GM12872 (cell line): ENCODE data around the gene LARP7.

ENCODE experiments used
- CTCF ChIP-seq: IDR thresholded peaks from 3 replicates; pipeline ENCODE4 v1.5.1; 2011; ENCODE audit warnings: low read depth, mild to moderate bottlenecking, low read length, moderate library complexity; ENCODE audit not compliant: insufficient read depth

The LARP7 gene

GRCh38 chr4:112636688-112637551 lies at the start of gene LARP7, which contains the start of gene ZGRF1:
TSS of gene LARP7 (plus strand) at chr4:112637143. CDS start at chr4:112644670, 7,527 bp downstream.
TSS of gene ZGRF1 (minus strand) at chr4:112636909. CDS start at chr4:112633176, 3,733 bp downstream.
- peak; percentile 77 for TF ChIP-seq CTCF

- TF ChIP-seq CTCF: no peak
Observed at GRCh38 chr4:112589206-112589605, 47.7 kb upstream of the LARP7 start.

DNA sequence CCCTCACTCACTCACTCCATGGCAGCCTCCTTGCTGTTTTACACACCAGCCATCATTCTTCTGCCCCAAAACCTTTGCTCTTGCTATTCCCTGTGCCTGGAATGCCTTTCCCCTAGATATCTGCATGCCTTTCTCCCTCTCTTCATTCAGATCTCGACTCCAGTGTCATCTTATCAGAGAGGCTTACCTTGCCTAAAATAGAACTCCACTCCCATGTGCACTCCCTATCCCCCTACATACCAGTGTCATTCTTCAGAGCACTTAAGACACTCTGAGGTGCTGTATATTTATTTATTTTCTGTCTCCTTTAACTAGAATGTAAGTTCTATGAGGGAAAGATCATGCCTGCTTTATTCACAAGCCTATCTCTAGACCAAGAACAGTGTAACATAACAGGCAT lies 45.4 kb upstream of the LARP7 start:
- no peak for TF ChIP-seq CTCF

DNA sequence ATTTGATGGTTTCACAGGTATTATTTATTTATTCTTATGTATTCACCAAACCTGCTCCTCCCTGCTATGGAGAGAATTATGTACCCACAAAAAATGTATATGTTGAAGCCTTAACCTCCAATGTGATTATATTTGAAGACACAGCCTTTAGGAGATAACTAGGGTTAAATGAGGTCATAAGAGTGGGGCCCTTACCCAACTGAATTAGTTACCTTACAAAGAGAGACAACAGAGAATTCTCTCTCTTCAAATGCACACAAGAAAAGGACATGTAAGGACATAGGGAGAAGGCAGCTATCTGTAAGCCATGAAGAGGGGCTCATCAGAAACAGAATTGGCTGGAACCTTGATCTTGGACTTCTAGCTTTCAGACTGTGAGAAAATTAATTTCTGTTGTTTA lies 44.2 kb upstream of the LARP7 start:
- TF ChIP-seq CTCF: no peak

DNA sequence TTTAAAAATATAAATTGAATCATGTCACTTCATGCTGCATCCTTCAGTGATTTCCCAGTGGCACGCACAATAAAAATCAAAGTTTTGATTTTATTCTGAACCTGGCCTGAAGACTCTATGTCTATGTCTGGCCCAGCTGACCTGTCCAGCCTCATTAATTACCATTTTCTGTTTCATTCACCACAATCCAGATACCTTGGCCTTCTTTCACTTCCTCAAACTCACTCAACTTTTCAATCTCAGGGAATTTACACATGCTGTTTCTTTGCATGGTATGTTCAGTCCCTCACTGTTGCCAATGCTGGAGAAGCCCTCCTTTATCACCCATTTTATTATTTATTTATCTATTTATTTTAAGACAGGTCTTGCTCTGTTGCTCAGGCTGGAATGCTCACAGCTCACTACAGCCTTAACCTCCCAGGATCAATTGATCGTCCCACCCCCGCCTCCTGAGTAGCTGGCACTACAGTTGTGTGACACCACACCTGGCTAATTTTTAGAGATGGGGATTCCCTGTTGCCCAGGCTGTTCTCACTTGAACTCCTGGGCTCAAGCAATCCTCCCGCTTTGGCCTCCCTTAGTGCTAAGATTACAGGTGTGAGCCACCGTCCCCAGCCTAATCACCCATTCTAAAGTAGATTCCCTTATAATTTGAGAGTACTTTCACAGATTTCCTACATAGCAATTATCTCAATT lies 43.4 kb upstream of the LARP7 start:
- TF ChIP-seq CTCF: no peak

DNA sequence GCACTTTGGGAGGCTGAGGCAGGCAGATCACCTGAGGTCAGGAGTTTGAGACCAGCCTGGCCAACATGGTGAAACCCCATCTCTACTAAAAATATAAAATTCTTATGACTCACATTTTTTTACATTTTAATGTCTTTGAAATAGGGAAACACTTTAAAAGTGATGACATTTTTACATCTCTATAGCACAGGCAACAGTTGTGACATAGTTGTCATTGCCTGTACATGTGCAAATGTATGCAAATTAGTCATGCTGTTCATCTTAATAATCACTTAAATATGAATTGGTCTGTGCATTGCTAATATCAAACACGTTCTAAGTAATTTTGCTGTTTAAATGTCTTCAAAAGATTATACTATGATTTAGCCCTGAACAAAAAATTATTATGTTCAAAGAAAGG lies 42.0 kb upstream of the LARP7 start:
- TF ChIP-seq CTCF: no peak

DNA sequence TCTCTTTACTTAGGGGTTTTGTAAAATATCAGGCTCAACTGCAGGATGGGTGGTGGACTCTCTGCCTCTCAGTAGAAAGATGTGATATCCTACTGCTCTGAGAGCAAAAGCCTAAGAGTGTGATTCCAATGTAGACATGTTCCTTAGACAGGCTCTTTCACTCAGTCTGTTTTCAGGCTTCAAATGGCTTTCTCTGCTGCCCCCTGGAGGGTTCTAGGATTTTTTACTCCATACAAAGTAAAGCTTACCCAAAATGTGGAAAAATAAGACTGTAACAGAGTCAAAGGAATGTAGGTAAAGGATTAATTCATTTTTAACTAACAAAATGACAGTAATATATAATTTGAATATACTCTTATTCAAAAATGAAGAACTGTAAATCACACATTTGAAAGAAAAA lies 32.4 kb upstream of the LARP7 start:
- TF ChIP-seq CTCF: peak; percentile 62
